A549 treated with Mapracorat at 1 μM for 4 hours (cell line): ENCODE results near the gene GLB1L2. TPM values are rescaled to one million over a fixed set of nuclear protein-coding genes. Genes with fewer than 3 reads are reported as not detected.

Experiments used
- total RNA-seq: library from RNA; stranded (reverse); fragments of 200-300 nt; extraction: Qiagen RNA extraction; gene quantifications from 5 replicates; pipeline ENCODE4 v1.2.3, GENCODE V29; 2022

GLB1L2 gene
- 1.8 to 2.7 TPM (median 2.0 TPM) in 5 replicates for total RNA-seq

GRCh38 chr11:134331354-134332188 lies at the start of gene GLB1L2:
Gene GLB1L2, plus strand, starts transcription at chr11:134331988. Its CDS starts 74 bp downstream, at chr11:134332062.

GRCh38 chr11:134412203-134413042 lies 80.6 kb downstream of the GLB1L2 start, which contains the start of gene B3GAT1:
Gene B3GAT1, minus strand, starts transcription at chr11:134412242. Its CDS starts 24,583 bp downstream, at chr11:134387659.

Other genes starting within 250 kb of the GLB1L2 start
- 17.7 to 25.8 TPM (median 21.0 TPM) in 5 replicates for gene NCAPD3, start 108.0 kb upstream of the GLB1L2 start, total RNA-seq
- gene VPS26B, start 107.3 kb upstream of the GLB1L2 start, total RNA-seq: 19.0 to 22.4 TPM (median 20.6 TPM) in 5 replicates
- gene THYN1, start 78.6 kb upstream of the GLB1L2 start, total RNA-seq: 17.0 to 19.3 TPM (median 17.2 TPM) in 5 replicates
- 7.9 to 10.1 TPM (median 9.2 TPM) in 5 replicates for gene ACAD8, start 78.4 kb upstream of the GLB1L2 start, total RNA-seq
- gene GLB1L3, start 55.6 kb upstream of the GLB1L2 start, total RNA-seq: 0.07 TPM in 1 of 5 replicates, not detected in the others
- gene B3GAT1, start 80.3 kb downstream of the GLB1L2 start, total RNA-seq: not detected in 5 replicates